Natural killer cell (primary cell): ENCODE results near the gene ZNF425. TPM values are rescaled to one million over a fixed set of nuclear protein-coding genes. Genes with fewer than 3 reads are reported as not detected.

Source experiments
- ATAC-seq, 3 donors: fragments of 150-1000 bp in 2 of 3; fragments of 200-7000 bp in 1 of 3; cut with Tn5 transposase; 1 replicate in 1 of 3; 2 replicates in 2 of 3; pipeline ENCODE4 v1.10.0; 2021; ENCODE audit warnings: mild to moderate bottlenecking in 2 of 3, moderate library complexity in 2 of 3
- DNase-seq, 2 donors: peaks; one replicate each; pipeline versions ENCODE4 v3.0.0 to v3.0.0-alpha.2; 2013 to 2021; ENCODE audit warnings: mixed read lengths in 1 of 2
- H3K27ac ChIP-seq: one replicate; pipeline ENCODE4 v1.5.1; 2013; ENCODE audit warnings: mild to moderate bottlenecking, low read length
- H3K27me3 ChIP-seq: one replicate; pipeline ENCODE4 v1.6.1; 2013; ENCODE audit warnings: low read length; ENCODE audit not compliant: control insufficient read depth, insufficient read depth
- H3K36me3 ChIP-seq: one replicate; pipeline ENCODE4 v1.6.1; 2013; ENCODE audit warnings: low read length; ENCODE audit not compliant: control insufficient read depth, insufficient read depth
- H3K4me1 ChIP-seq: one replicate; pipeline ENCODE4 v1.6.1; 2013; ENCODE audit warnings: low read length; ENCODE audit not compliant: control insufficient read depth, insufficient read depth
- H3K4me3 ChIP-seq: one replicate; pipeline ENCODE4 v1.5.1; 2013; ENCODE audit warnings: low read length
- H3K9me3 ChIP-seq: one replicate; pipeline ENCODE4 v1.6.1; 2013; ENCODE audit warnings: low read length; ENCODE audit not compliant: control insufficient read depth, insufficient read depth
- H3K27ac Mint-ChIP-seq, 2 donors: one replicate each; pipeline ENCODE4 v1.8.0; 2022; ENCODE audit warnings: mild to moderate bottlenecking in 2 of 2, mixed read lengths in 2 of 2, moderate library complexity in 1 of 2
- H3K27me3 Mint-ChIP-seq, 2 donors: one replicate each; pipeline ENCODE4 v1.8.0; 2022; ENCODE audit warnings: low read depth in 2 of 2, mixed read lengths in 2 of 2
- H3K36me3 Mint-ChIP-seq: one replicate; pipeline ENCODE4 v1.8.0; 2022; ENCODE audit warnings: mixed read lengths
- H3K4me1 Mint-ChIP-seq, 2 donors: one replicate each; pipeline ENCODE4 v1.8.0; 2022; ENCODE audit warnings: mixed read lengths in 2 of 2
- H3K4me3 Mint-ChIP-seq: one replicate; pipeline ENCODE4 v1.8.0; 2022; ENCODE audit warnings: mild to moderate bottlenecking, moderate library complexity, mixed read lengths
- H3K9me3 Mint-ChIP-seq, 2 donors: one replicate each; pipeline ENCODE4 v1.8.0; 2022; ENCODE audit warnings: mixed read lengths in 2 of 2
- CTCF ChIP-seq: fragments of 200-600 bp; IDR thresholded peaks from one replicate; pipeline ENCODE4 v1.8.0; 2022; ENCODE audit warnings: antibody characterized with exemption
- WGBS: methylation state at CpG from one replicate; pipeline ENCODE4 v1.1.7; 2013; ENCODE audit warnings: missing lambda C conversion rate; ENCODE audit not compliant: insufficient coverage; 5-methylcytosine and 5-hydroxymethylcytosine counted together
- intact Hi-C: fragments of 100-400 bp; cut with micrococcal nuclease; formaldehyde crosslinking; loops from one replicate; pipeline ENCODE4 v1.14.2; 2022
- total RNA-seq, 4 donors: library from RNA; stranded (reverse); fragments of 120-200 nt in 1 of 4; gene quantifications; one replicate each; pipeline versions ENCODE4 v1.2.3 to v1.2.4, GENCODE V29; 2013 to 2022

ZNF425 gene
- total RNA-seq, 3 donors from 2014 or later (not counting 1 experiment from before 2014, with no cell fraction given): 1.2 to 1.7 (median 1.4) TPM

GRCh38 chr7:149171892-149172533 is 45.9 kb upstream of the ZNF425 start:
- ATAC-seq (no peak), DNase-seq (no peak)
- H3K27me3 Mint-ChIP-seq: no peaks in the 10 kb centered on the region
- no peaks in the 10 kb centered on the region for H3K9me3 Mint-ChIP-seq
- peaks cover 4% of the 10 kb centered on the region for H3K36me3 Mint-ChIP-seq
- H3K4me1 ChIP-seq: no peaks in the 10 kb centered on the region
- H3K4me3 ChIP-seq: no peak overlapping the region
- TF ChIP-seq CTCF: no peak
- peak overlapping the region in 1 of 2 donors; percentile 58 for H3K27ac Mint-ChIP-seq
- 92% methylated on average over 5 of the region's 9 CpGs for WGBS
- intact Hi-C loops: no loop called here
- no peaks in the 10 kb centered on the region for H3K9me3 ChIP-seq
- no peak overlapping the region for H3K4me3 Mint-ChIP-seq
- peaks cover 34% of the 10 kb centered on the region for H3K36me3 ChIP-seq
- no peaks in the 10 kb centered on the region for H3K27me3 ChIP-seq
- peaks cover 6 to 13% of the 10 kb centered on the region in 2 donors for H3K4me1 Mint-ChIP-seq
- H3K27ac ChIP-seq: no peak overlapping the region

GRCh38 chr7:149166630-149167352 is 40.7 kb upstream of the ZNF425 start:
- no peaks in the 10 kb centered on the region for H3K9me3 ChIP-seq
- TF ChIP-seq CTCF: no peak
- ATAC-seq (no peak), DNase-seq (no peak)
- Mint-ChIP-seq H3K27ac (no peak overlapping the region), H3K9me3 (no peaks in the 10 kb centered on the region), H3K4me3 (no peak overlapping the region), H3K36me3 (no peaks in the 10 kb centered on the region), H3K4me1 (peaks cover 6% of the 10 kb centered on the region in 2 donors), H3K27me3 (no peaks in the 10 kb centered on the region)
- H3K27ac ChIP-seq: no peak overlapping the region
- H3K27me3 ChIP-seq: no peaks in the 10 kb centered on the region
- H3K4me3 ChIP-seq: no peak overlapping the region
- H3K4me1 ChIP-seq: no peaks in the 10 kb centered on the region
- peaks cover 41% of the 10 kb centered on the region for H3K36me3 ChIP-seq
- intact Hi-C loops: no loop called here

GRCh38 chr7:149166142-149166541 is 40.0 kb upstream of the ZNF425 start:
- 75% methylated on average over 1 of the region's 1 CpG for WGBS
- Mint-ChIP-seq H3K4me1 (peaks cover 6 to 10% of the 10 kb centered on the region in 2 donors), H3K27ac (no peak overlapping the region), H3K36me3 (no peaks in the 10 kb centered on the region), H3K4me3 (no peak overlapping the region), H3K9me3 (no peaks in the 10 kb centered on the region), H3K27me3 (no peaks in the 10 kb centered on the region)
- intact Hi-C loops: no loop called here
- Histone ChIP-seq H3K4me3 (no peak overlapping the region), H3K9me3 (no peaks in the 10 kb centered on the region), H3K4me1 (no peaks in the 10 kb centered on the region), H3K27me3 (no peaks in the 10 kb centered on the region), H3K27ac (no peak overlapping the region), H3K36me3 (peaks cover 44% of the 10 kb centered on the region)
- ATAC-seq: peak in 2 of 3 donors; percentile 26 to 57
- no peak for DNase-seq
- no peak for TF ChIP-seq CTCF
